Fibroblast of lung (primary cell): ENCODE results near the gene STIM1.

ENCODE experiments used
- EZH2 ChIP-seq: IDR thresholded peaks from 2 replicates; pipeline ENCODE4 v1.5.1; 2012; ENCODE audit warnings: low read length, control low read depth, mild to moderate bottlenecking; ENCODE audit errors: missing control alignments
- TF ChIP-seq, protein P1 (sequence below), 2 donors: IDR thresholded peaks in 1 of 2; conservative IDR thresholded peaks in 1 of 2; 1 replicate in 1 of 2; 2 replicates in 1 of 2; pipeline ENCODE4 v1.5.1; 2011 to 2012; ENCODE audit warnings: low read length in 2 of 2, control low read depth in 1 of 2, inconsistent platforms in 1 of 2, low read depth in 1 of 2, mild to moderate bottlenecking in 1 of 2

DNA sequence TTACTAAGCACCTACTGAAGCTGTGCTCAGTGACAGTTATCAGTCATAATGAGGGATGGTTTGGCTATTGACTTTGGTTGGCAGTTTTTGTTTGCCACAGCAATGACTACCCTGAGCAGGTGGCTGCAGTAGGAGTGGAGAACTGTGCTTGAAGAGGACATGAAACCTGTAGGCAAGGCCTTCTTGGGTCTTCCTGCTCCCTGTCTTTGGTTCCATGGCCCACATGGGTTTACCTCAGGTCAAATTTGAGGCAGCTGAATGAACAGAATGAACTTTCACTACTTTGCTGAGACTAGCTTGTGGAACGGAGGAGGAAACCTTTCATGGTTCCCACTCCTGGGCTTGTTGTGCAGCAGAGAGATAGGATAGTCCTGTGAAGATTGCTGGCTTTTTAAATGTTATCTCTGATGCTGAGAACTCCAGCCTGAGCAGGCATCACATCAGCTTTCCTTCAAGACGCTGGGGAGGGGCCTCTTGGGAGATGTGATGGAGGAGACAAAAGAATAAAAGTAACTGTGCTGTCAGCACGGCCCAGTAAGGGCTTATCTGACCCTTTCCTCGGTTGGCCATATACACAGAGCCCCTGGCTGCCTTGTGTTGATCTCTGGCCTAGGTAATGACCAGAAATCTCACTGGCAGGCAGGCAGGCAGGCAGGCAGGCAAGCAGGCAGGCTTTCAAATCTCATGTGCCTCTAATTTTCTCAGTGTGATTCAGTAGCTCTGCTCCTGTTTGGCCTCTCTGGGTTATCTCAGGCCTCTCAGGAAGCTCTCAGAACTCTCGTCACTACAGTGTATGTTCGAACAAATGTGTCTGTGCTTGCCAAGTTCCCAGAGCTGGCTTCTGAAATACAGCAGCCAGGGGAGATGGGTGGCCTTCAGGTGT lies 12.0 kb downstream of the STIM1 start:
- TF ChIP-seq, protein P1, sequence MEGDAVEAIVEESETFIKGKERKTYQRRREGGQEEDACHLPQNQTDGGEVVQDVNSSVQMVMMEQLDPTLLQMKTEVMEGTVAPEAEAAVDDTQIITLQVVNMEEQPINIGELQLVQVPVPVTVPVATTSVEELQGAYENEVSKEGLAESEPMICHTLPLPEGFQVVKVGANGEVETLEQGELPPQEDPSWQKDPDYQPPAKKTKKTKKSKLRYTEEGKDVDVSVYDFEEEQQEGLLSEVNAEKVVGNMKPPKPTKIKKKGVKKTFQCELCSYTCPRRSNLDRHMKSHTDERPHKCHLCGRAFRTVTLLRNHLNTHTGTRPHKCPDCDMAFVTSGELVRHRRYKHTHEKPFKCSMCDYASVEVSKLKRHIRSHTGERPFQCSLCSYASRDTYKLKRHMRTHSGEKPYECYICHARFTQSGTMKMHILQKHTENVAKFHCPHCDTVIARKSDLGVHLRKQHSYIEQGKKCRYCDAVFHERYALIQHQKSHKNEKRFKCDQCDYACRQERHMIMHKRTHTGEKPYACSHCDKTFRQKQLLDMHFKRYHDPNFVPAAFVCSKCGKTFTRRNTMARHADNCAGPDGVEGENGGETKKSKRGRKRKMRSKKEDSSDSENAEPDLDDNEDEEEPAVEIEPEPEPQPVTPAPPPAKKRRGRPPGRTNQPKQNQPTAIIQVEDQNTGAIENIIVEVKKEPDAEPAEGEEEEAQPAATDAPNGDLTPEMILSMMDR (conservative IDR thresholded peaks at IDR 0.05 in 1 of 2, IDR thresholded peaks at IDR 0.05 in 1 of 2; ENCODE audit: low read depth in 1 of 2, low read length in 2 of 2) = no peak
- TF ChIP-seq EZH2 = no peak
